HG02623 (cell line): ENCODE results near the gene PTPRG.
"Not testable (repeated sequence)": the region's sequence is repeated elsewhere in the genome, so short reads cannot be mapped to it uniquely, and the experiment has no call there.

Experiments used
- ATAC-seq: cut with Tn5 transposase; IDR thresholded peaks from one replicate; pipeline ENCODE4 v1.9.1; 2021; ENCODE audit warnings: moderate library complexity; ENCODE audit not compliant: unreplicated experiment

PTPRG gene

DNA sequence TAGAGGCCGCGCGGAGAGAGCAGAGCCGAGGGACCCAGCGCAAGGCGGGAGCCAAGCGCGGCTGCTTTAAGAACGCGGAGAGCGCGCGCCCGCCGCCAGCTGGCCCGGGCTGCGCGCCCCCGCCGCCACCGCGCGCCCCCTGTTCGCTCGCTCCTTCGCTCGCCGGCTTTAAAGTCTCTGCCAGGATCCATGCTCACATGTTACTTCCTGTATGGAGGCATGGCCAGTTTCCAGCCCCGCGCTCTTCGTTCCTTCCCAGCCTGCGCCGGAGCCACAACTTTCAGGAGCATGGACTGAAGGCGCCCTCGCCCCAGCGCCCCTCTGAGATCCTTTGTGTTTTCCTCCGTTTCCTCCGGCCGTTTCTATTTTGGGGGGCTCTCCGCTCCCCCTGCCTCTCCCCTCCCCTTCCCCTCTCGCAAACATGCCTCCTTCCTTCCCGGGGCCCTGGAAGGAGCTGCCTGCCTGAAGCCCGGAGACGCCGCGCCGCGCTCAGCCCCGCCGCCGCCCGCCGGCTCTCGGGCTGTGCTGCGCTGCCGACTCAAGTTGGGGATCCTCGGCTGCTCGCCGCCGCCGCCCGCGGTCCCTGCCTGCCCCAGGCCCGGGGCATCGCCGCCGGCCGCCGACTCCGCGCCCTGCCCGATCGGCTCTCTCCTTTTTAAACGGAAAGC, at the start of gene PTPRG:
PTPRG (plus strand) TSS at position 198 of the 668 bp plus-strand sequence. CDS start 717 bp downstream, outside the sequence.
- ATAC-seq: no peak

DNA sequence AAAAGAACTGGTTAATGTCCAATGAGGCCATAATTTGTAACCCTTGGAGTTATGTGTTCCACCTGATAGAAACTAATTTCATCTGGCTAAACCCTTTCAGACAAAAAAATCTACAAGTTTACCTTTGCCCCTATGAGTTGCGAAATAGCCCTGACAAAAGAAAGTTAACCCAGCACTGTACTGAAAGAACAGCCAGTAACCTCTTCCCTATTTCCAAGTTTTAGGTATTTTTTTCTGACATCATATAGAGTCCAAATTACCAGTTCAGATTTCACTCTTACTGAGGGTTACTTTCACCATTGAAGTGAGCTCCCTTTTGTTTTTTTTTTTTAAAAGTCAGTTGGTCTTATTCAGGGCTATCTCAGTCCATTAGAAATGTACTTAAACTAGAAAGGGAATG, 42.8 kb upstream of the PTPRG start:
- ATAC-seq: peak; percentile 38

- ATAC-seq: peak; percentile 91
These were observed 40.3 kb upstream of the PTPRG start for GRCh38 chr3:61520966-61521628.

- no peak for ATAC-seq
These were observed 39.3 kb upstream of the PTPRG start for GRCh38 chr3:61522060-61522459.

DNA sequence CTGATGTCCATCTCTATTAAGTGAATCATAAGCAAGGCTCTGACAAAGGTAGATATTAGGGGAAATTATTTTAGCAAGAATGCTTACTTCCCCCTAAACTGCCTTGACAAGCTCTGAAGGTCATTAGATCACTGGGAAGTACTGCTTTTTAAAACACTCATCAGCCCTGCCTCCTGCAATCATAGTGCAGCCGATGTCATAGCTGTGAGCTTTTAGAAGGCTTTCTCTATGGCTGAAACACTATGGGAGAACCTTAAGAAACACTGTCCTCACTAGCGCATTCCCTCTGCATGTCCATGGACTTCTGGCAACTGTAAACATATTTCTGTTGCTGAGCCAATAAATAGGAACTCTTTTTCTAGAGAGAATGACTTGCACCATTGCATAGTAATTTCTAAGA, 38.7 kb upstream of the PTPRG start:
- ATAC-seq: no peak

DNA sequence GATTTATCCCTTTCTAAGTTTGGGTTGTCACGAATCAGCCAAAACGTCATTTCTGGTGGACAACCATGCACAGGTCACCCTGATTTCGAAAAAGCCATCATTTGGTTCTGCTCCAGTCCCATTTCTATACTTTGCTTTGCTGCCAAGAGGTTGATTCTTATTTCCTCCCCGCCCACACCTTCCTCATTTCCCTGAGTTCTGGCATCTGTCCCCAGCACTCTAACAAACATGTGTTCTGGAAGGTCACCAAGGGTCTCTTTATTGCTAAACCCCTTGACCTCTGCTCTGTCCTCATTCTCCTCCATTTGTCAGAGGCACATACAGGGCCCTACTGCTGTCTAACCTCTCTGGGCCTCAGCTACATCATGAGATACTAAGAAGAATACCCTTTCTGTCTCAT, 36.4 kb upstream of the PTPRG start:
- ATAC-seq: no peak

GRCh38 chr3:61526308-61526707, 35.1 kb upstream of the PTPRG start:
- ATAC-seq: no peak

DNA sequence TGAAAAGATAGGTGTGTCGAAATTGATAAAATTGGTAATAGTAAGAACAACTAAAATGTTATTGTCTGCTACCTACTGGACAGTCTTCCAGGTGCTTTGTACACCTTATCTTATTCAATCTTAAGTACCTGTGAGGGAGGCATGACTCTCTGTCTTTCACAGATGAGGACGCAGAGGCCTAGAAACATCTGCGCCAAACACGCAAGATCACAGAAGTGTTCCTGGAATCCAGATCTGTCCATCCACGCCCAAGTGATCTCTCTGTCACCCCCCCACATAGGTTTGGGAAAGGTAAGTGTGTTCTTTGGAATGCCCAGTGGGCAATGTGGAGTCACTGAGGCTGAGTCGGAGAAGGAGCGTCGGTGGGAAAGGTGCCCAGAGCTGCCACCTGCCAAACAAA, 34.4 kb upstream of the PTPRG start:
- ATAC-seq: no peak

- no peak for ATAC-seq
These were observed 31.0 kb upstream of the PTPRG start for GRCh38 chr3:61530355-61530754.

DNA sequence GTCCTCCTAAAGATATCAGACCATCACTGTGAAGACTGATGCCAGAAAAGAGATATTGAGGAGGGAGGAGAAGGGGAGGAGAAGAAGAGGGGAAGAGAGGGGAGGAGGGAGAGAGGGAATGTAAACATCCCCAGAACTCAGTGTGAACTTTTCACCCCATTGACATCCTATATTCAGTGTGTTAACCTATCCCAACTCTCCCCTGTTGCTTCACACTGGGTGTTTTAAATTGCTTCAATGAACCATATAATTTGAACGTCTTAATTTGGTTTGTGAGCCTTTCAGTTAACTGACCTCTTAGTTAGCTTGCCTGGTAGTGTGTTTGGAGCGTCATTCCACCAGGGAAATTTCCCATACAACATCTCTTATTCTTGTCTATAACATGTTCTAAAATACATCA, 29.8 kb upstream of the PTPRG start:
- no peak for ATAC-seq

GRCh38 chr3:61532739-61533500, 28.5 kb upstream of the PTPRG start:
- no peak for ATAC-seq

DNA sequence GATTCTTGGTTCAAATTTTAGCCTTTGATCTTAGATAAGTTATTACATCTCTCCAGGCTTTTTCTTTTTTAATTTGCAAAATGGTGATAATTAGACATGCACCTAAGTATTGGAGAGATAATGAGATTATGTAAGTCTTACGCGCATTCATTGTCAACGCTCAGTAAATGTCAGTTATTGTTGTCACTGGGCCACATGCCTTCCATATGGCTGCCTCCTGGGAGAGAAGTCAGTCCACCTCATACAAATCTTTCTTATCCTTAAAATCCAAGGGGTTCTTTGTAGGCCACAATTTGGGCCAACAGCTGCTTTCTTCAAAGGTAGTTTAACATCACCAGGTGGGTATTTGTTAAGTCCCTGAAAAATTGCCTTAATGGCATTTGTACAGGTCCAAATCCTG, 25.5 kb upstream of the PTPRG start:
- ATAC-seq: no peak

- no peak for ATAC-seq
These were observed 24.0 kb upstream of the PTPRG start for GRCh38 chr3:61537366-61537765.

DNA sequence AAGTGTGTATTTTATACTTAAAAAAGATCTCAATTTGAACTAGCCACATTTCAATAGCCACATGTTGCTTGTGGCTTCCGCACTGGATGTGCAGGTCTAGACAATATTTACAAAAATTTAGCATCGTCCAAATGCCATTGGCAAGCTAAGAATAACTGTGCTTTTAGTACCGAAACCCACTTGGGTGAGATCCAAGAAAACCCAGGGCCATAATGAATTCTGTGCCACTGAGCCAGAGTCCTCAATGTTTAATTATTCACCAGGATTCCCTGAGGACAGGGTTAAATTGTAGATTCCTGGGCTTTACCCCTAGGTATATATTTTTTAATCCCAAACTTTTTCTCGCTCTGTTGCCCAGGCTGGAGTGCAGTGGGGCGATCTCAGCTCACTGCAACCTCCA, 22.9 kb upstream of the PTPRG start:
- ATAC-seq: no peak

DNA sequence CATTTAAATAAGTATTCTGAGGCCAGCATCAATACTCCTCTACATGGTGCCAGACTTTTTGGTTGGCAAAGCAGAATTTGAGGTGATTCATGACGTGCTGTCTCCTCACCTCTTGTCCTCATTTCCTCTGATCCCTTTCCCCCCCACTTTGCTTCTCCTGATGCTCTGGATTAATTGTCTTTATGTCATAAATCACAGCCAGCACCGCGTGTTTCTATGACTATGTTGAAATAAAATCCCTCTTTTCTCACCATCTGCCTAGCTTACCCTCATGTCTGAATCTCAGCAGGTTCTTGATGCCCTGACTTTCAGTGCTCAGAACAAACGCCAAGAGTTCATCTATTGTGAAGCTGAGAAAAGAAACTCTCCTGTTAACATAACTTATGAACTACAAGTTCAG, 19.7 kb upstream of the PTPRG start:
- no peak for ATAC-seq

GRCh38 chr3:61545716-61546115, 15.7 kb upstream of the PTPRG start:
- no peak for ATAC-seq

GRCh38 chr3:61547625-61548024, 13.7 kb upstream of the PTPRG start:
- no peak for ATAC-seq

DNA sequence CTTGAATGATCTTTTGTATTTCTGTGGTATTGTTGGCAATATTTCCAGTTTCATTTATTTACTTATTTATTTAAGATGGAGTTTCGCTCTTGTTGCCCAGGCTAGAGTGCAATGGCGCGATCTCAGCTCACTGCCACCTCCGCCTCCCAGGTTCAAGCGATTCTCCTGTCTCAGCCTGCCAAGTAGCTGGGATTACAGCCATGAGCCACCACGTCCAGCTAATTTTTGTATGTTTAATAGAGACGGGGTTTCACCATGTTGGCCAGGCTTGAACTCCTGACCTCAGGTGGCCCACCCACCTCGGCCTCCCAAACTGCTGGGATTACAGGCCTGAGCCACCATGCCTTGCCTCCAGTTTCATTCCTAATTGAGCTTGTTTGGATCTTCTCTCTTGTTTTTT, 8.7 kb upstream of the PTPRG start:
- ATAC-seq: not testable (repeated sequence)

- ATAC-seq: no peak
These were observed 2.1 kb upstream of the PTPRG start for GRCh38 chr3:61559136-61559731.

DNA sequence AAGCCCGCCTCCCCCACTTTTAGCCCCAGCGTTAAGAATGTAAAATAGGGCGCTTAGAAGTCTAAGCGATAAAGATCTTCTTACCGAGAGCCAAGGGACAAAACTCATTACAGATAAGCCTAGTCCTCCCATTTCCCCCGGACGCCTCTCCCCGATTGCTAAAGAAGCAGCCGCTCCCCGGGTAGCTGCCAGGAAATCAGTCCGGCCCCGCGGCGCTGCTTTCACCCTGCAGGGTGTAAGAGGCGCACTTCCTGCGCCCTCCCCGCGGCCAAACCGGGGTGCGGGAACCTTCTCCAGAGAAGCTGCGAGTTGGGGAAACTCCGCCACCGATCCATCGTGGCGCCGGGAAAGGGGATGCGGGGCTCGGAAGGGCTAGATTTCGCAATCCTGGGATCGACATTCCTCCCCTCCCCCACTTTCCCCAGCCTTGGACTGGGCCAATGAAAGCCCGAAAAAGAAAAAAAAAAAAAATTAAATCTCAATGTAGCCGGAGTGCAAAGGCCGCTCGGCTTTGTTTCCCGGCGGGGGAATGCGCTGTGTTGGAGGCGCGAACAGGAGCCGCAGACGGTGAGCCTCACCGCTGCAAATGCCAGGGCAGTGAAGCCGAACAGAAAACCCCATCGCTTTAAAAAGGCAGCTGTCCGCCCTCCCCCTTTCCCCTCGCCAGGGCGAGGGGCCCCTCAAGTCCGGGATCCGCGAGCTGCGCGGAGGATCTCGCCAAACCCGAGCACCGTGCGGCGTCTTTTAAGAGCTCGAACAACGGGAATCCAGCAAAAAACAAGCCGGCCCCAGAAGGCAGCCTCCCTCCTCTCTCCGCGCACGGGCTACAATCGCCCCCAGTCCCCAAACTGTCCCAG, 626 bp upstream of the PTPRG start:
- ATAC-seq: no peak
